ENCODE measurements around the gene GGCX.

Gene GGCX

DNA sequence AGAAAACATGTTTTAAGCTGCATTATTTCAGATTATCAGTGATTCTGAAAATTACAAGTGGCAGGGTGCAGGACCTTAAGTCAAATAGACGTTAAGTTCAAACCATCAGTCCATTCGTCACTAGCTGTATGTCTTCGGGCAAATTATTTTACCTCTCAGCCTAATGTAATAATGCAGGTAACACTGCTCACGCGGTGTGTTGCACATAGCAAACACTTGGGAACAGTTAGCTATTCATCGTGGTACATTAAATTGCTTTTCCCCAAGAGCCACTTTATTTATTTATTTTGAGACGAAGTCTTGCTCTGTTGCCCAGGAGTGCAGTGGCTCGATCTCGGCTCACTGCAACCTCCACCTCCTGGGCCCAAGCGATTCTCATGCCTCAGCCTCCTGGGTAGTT lies 12.2 kb downstream of the GGCX start:
- Histone ChIP-seq H3K4me2 (ENCODE audit: low read length) (no peak overlapping the region), H3K9me3 (ENCODE audit: low read length) (no peaks in the 10 kb centered on the region), H3K27ac (ENCODE audit: low read depth, low read length, poor library complexity, severe bottlenecking) (no peak overlapping the region), H3K4me1 (ENCODE audit: insufficient read depth, low read length, severe bottlenecking) (no peaks in the 10 kb centered on the region), H2AFZ (ENCODE audit: low read length) (no peak overlapping the region), H3K9me2 (ENCODE audit: low read depth, low read length) (no peaks in the 10 kb centered on the region), H4K20me1 (ENCODE audit: insufficient read depth, low read length) (no peaks in the 10 kb centered on the region), H3K36me3 (ENCODE audit: insufficient read depth, low read length) (peaks cover 69% of the 10 kb centered on the region), H3K4me3 (ENCODE audit: low read depth, low read length, poor library complexity, severe bottlenecking) (no peak overlapping the region), H3K27me3 (ENCODE audit: insufficient read depth, low read length) (no peaks in the 10 kb centered on the region), H3K79me2 (ENCODE audit: insufficient read depth, low read length) (no peaks in the 10 kb centered on the region), H3F3A (ENCODE audit: insufficient read depth, low read length) (peaks cover 18% of the 10 kb centered on the region), H3K9ac (ENCODE audit: low read length) (no peak overlapping the region)
- TF ChIP-seq EZH2 (IDR thresholded peaks at IDR 0.05; ENCODE audit: borderline replicate concordance, low read length) (no peak), CTCF (IDR thresholded peaks at IDR 0.05; ENCODE audit: low read length) (no peak)

GRCh38 chr2:85548608-85548900 lies 12.7 kb downstream of the GGCX start:
- peaks cover 18% of the 10 kb centered on the region for H3F3A ChIP-seq (ENCODE audit: insufficient read depth, low read length)
- no peaks in the 10 kb centered on the region for H3K4me1 ChIP-seq (ENCODE audit: insufficient read depth, low read length, severe bottlenecking)
- H3K9ac ChIP-seq (ENCODE audit: low read length): no peak overlapping the region
- H3K27ac ChIP-seq (ENCODE audit: low read depth, low read length, poor library complexity, severe bottlenecking): no peak overlapping the region
- TF ChIP-seq CTCF (IDR thresholded peaks at IDR 0.05; ENCODE audit: low read length) (no peak), EZH2 (IDR thresholded peaks at IDR 0.05; ENCODE audit: borderline replicate concordance, low read length) (no peak)
- H3K36me3 ChIP-seq (ENCODE audit: insufficient read depth, low read length): peaks cover 71% of the 10 kb centered on the region
- no peaks in the 10 kb centered on the region for H3K9me3 ChIP-seq (ENCODE audit: low read length)
- H3K9me2 ChIP-seq (ENCODE audit: low read depth, low read length): no peaks in the 10 kb centered on the region
- no peak overlapping the region for H3K4me3 ChIP-seq (ENCODE audit: low read depth, low read length, poor library complexity, severe bottlenecking)
- no peak overlapping the region for H3K4me2 ChIP-seq (ENCODE audit: low read length)
- no peaks in the 10 kb centered on the region for H3K27me3 ChIP-seq (ENCODE audit: insufficient read depth, low read length)
- H4K20me1 ChIP-seq (ENCODE audit: insufficient read depth, low read length): no peaks in the 10 kb centered on the region
- no peaks in the 10 kb centered on the region for H3K79me2 ChIP-seq (ENCODE audit: insufficient read depth, low read length)
- no peak overlapping the region for H2AFZ ChIP-seq (ENCODE audit: low read length)

DNA sequence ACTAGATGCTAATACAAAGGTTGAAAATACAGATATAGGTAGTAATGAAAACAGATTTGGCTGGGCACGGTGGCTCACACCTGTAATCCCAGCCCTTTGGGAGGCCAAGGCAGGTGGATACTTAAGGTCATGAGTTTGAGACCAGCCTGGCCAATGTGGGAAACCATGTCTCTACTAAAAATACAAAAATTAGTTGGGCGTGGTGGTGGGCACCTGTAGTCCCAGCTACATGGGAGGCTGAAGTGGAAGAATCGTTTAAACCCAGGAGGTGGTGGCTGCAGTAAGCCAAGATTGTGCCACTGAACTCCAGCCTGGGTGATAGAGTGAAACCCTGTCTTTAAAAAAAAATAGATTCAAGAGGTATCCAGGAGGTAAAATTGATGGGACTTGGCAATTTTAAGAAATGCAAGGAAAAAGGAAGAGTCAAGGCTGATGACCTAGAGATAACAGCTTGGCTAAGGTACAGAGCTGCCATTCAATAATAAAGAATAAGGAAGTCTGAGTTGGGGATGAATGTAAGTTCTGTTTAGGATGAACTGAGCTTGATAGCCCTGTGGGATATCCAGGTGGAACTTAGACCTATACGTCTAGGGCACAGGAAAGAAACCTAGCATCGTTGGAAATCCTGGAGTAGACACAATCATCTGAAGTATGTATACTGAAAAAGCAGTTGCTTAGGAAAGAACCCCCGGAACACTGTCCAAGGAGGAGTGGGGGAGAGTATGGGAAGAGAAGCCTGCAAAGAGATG lies 13.3 kb downstream of the GGCX start:
- TF ChIP-seq EZH2 (IDR thresholded peaks at IDR 0.05; ENCODE audit: borderline replicate concordance, low read length): no peak
- TF ChIP-seq CTCF (IDR thresholded peaks at IDR 0.05; ENCODE audit: low read length): no peak
- H3K9ac ChIP-seq (ENCODE audit: low read length): no peak overlapping the region
- no peaks in the 10 kb centered on the region for H3K4me1 ChIP-seq (ENCODE audit: insufficient read depth, low read length, severe bottlenecking)
- no peaks in the 10 kb centered on the region for H3K79me2 ChIP-seq (ENCODE audit: insufficient read depth, low read length)
- no peaks in the 10 kb centered on the region for H3K9me2 ChIP-seq (ENCODE audit: low read depth, low read length)
- H3K27me3 ChIP-seq (ENCODE audit: insufficient read depth, low read length): no peaks in the 10 kb centered on the region
- H3K27ac ChIP-seq (ENCODE audit: low read depth, low read length, poor library complexity, severe bottlenecking): no peak overlapping the region
- no peak overlapping the region for H3K4me3 ChIP-seq (ENCODE audit: low read depth, low read length, poor library complexity, severe bottlenecking)
- no peak overlapping the region for H2AFZ ChIP-seq (ENCODE audit: low read length)
- peaks cover 76% of the 10 kb centered on the region for H3K36me3 ChIP-seq (ENCODE audit: insufficient read depth, low read length)
- H3K4me2 ChIP-seq (ENCODE audit: low read length): no peak overlapping the region
- H3K9me3 ChIP-seq (ENCODE audit: low read length): no peaks in the 10 kb centered on the region
- H4K20me1 ChIP-seq (ENCODE audit: insufficient read depth, low read length): no peaks in the 10 kb centered on the region
- H3F3A ChIP-seq (ENCODE audit: insufficient read depth, low read length): peaks cover 18% of the 10 kb centered on the region
